ENCODE results near the gene BPIFB2. TPM values are rescaled to one million over a fixed set of nuclear protein-coding genes. Genes with fewer than 3 reads are reported as not detected.
"Not testable (repeated sequence)": the region's sequence is repeated elsewhere in the genome, so short reads cannot be mapped to it uniquely, and the experiment has no call there.

The BPIFB2 gene
- total RNA-seq, 2 experiments from 2014 or later, result not detected

DNA sequence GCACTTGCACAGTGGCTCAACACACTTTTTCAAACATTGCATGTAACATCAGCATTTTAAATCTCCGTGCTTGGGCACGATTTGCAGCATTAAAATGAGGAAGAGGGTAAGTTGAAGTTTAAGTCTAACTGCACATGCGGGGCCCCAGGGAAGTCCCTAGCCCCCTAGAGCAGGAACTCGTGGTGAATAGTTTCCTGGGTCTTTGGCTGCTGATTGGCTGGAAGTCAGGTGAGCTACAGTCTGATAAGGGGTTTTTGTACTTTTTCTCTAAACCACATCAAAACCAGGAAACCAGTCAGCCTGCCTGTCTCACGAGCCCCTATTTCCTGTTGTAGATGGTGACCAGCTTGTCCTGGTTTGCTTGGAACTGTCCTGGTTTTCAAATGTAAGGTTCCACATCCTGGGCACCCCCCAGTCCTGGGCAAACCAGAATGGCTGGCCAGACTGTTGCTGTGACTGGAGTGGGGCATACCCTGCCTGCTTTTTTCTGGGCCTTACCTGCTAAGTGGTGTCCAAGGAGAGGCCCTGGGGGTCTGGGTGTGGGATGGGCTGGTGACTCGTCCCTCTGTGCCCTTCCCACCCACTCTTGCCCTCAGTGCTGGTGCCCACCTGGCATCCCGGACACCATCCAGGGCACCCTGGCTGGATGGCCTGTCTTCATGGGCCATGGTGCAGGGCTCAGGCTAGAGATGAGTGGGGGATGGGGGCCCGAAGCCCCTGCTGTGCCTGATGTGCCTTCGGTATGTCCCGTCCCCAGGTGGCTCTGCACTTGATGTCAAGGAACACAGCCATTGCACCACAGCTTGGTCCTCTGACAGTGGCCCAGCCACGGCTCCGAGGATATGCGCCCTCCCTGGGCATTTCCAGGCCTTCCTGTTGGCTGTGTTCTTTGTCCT lies 35.1 kb upstream of the BPIFB2 start:
- Mint-ChIP-seq H3K27me3 (no peaks in the 10 kb centered on the region), H3K9me3 (peaks cover 16% of the 10 kb centered on the region), H3K36me3 (peaks cover 8% of the 10 kb centered on the region), H3K27ac (no peak overlapping the region), H3K4me3 (no peak overlapping the region), H3K4me1 (ENCODE audit: low read depth) (peaks cover 73% of the 10 kb centered on the region)
- intact Hi-C loops (cut with micrococcal nuclease), result loop anchor here (1.0 to 2.0 kb wide), 3 partner anchors 22 to 32 kb away; partner anchors contain the start of gene SUN5
- POLR2A ChIA-PET, result interaction anchor here (1.9 kb wide), 1 partner anchor 27 kb away, joined by 5 read pairs; no protein-coding TSS in a partner anchor
- CTCF ChIA-PET, result interaction anchor here (1.1 to 2.9 kb wide), 3 partner anchors 27 to 70 kb away, joined by 3 to 9 read pairs (median 7); partner anchors contain the start of gene SUN5
- peak; percentile 91 for DNase-seq

DNA sequence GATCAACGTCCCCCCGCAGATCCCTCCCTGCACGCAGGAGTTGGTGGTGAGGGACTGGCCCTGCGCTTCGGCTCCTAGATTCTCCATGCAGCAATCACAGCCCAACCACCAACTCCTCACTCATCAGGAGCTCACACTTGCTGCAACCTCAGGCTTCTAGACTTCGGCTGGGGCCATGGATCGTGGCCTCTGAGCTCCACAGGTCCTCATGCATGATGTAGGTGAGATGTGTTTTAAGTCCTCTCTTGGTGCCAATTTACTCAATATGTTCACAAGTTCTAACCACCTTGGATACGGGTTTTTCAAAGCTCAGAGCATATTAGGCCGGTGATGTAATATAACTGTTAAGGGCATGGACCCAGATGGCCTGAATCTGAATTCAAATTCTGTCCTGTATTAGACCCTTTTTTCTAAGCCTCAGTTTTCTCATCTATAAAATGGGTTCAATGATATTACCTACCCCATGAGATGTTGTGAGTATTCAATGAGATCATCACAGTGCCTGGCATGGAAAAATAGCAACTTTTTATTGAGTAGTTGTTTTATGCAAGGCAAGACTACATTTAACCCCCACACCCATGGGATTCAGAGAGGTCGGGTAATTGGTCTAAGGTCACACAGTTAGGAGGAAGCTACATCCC lies 34.3 kb upstream of the BPIFB2 start:
- peak; percentile 18 for DNase-seq
- Mint-ChIP-seq H3K4me3 (no peak overlapping the region), H3K27ac (no peak overlapping the region), H3K36me3 (peaks cover 8% of the 10 kb centered on the region), H3K27me3 (no peaks in the 10 kb centered on the region), H3K9me3 (peaks cover 16% of the 10 kb centered on the region), H3K4me1 (ENCODE audit: low read depth) (peaks cover 71% of the 10 kb centered on the region)
- intact Hi-C loops (cut with micrococcal nuclease), result loop anchor here (2.0 kb wide), 2 partner anchors 22 to 32 kb away; partner anchors contain the start of gene SUN5
- ChIA-PET POLR2A (no interaction called here), CTCF (interaction anchor here (0.8 to 2.9 kb wide), 5 partner anchors 27 to 71 kb away, joined by 3 to 9 read pairs (median 5); partner anchors contain the start of gene SUN5)

DNA sequence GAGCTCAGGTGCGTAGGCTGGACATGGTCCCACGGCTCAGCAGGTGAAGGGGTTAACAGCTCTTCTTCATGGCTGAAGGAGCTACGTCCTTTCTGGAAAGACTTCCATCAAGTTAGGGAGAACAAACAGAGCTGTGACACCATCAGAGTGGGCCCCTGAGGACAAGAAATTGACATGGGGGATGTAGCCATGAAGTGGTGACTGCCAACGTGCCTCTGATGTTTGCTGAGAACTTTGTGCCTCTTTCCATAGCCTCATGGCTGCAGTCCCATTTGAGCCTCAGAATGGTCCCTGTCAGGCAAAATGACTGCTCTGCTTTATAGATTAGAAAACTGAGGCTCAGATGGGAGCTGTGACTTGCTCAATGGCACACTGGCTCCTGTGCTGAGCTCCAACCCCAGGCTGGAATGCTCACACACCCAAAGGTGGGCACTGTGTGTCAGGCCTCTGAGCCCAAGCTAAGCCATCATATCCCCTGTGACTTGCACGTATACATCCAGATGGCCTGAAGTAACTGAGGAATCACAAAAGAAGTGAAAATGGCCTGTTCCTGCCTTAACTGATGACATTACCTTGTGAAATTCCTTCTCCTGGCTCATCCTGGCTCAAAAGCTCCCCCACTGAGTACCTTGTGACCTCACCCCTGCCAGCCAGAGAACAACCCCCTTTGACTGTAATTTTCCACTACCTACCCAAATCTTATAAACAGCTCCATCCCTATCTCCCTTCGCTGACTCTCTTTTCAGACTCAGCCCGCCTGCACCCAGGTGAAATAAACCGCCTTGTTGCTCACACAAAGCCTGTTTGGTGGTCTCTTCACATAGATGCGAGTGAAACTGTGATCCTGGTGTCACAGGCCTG lies 33.1 kb upstream of the BPIFB2 start:
- POLR2A ChIA-PET; intact Hi-C loops (cut with micrococcal nuclease); H3K36me3 Mint-ChIP-seq; H3K27ac Mint-ChIP-seq; H3K4me3 Mint-ChIP-seq; H3K27me3 Mint-ChIP-seq: not testable (repeated sequence)
- DNase-seq, result peak; percentile 6
- H3K9me3 Mint-ChIP-seq, result peaks cover 16% of the 10 kb centered on the region
- H3K4me1 Mint-ChIP-seq (ENCODE audit: low read depth), result peaks cover 59% of the 10 kb centered on the region
- CTCF ChIA-PET, result interaction anchor here (0.8 to 1.8 kb wide), 3 partner anchors 28 to 30 kb away, joined by 3 to 6 read pairs (median 5); partner anchors contain the start of gene SUN5

DNA sequence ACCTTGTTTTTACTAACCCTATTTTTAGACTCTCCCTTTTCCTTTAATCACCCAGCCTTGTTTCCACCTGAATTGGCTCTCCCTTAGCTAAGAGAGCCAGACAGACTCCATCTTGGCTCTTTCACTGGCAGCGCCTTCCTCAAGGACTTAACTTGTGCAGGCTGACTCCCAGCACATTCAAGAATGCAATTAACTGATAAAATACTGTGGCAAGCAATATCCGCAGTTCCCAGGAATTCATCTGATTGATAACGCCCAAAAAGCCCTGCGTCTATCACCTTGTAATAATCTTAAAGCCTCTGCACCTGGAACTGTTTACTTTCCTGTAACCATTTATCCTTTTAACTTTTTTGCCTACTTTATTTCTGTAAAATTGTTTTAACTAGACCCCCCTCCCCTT lies 32.4 kb upstream of the BPIFB2 start:
- H3K36me3 Mint-ChIP-seq; DNase-seq; H3K4me3 Mint-ChIP-seq; H3K27ac Mint-ChIP-seq; CTCF ChIA-PET; intact Hi-C loops (cut with micrococcal nuclease); H3K27me3 Mint-ChIP-seq; POLR2A ChIA-PET: not testable (repeated sequence)
- Mint-ChIP-seq H3K4me1 (ENCODE audit: low read depth) (peaks cover 52% of the 10 kb centered on the region), H3K9me3 (peaks cover 16% of the 10 kb centered on the region)

DNA sequence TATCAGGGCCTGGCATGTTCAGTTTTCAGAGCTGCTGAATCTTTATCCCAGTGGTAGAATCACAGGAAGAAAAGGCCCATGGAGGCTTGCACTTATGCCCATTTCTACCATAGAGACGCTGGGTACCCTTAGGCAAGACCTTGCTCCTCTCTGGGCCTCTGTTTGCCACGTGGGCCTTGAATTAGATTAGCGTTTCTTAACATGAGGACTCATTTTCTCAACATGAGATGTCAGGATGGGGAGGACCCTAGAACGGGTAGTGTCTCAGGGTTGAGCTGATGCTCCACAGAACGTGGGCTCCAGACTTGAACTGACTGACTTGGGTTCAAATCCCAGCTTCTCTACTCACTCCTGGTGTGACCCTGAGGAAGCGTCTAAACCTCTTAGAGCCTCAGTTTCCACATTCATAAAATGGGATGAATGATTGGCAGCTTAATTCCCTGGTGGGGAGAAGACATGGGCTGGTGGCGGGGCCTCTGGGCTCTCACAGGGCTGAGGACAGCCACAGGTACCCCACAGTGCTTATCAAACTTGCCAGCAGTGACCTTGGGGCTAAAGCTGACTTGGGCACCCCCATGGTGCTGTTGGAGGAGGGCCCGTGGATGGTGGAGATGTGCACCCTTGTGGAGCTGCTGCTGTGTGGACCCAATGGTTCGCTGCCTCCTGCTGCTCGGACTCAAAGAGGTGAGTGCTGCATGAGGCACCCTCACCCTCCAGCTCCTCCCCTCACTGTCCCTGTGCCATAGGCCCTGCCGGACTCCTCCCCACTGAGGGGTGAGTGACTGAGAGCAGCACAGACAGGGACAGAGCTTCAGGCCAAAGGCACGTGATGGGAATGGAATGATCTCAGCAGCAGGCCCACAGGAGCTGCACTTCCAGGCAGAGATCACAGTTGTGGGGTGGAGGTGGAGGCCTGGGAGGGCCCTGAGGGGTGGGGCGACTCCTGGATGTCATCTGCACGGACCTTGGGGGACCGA lies 31.5 kb upstream of the BPIFB2 start:
- CTCF ChIA-PET, result interaction anchor here (0.9 to 1.2 kb wide), 3 partner anchors 22 to 54 kb away, joined by 3 read pairs; no protein-coding TSS in a partner anchor
- intact Hi-C loops (cut with micrococcal nuclease), result no loop called here

DNA sequence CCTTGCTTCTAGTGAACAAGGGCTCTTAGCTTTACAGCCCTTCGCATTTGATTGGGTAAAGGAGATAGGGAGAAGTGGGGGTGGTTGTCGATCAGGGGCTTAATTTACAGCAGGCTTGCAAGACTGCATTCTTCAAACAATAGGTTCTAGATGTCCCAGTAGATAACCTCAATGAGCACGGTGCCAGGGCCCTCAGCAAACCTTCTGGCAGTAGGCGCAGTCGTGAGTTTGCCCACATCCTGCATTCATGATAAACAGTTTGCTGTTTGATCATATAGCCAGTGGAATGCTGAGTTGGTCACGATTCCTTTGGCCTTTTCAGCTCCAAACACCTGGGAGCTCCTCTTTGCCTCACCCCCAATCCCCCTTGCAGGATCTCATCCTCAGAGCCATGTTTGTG lies 30.8 kb upstream of the BPIFB2 start:
- peaks cover 42% of the 10 kb centered on the region for H3K4me1 Mint-ChIP-seq (ENCODE audit: low read depth)
- H3K27me3 Mint-ChIP-seq, result no peaks in the 10 kb centered on the region
- no peak overlapping the region for H3K4me3 Mint-ChIP-seq
- H3K9me3 Mint-ChIP-seq, result peaks cover 16% of the 10 kb centered on the region
- POLR2A ChIA-PET, result interaction anchor here (1.3 kb wide), 1 partner anchor 10 kb away, joined by 7 read pairs; no protein-coding TSS in a partner anchor
- intact Hi-C loops (cut with micrococcal nuclease), result no loop called here
- peaks cover 8% of the 10 kb centered on the region for H3K36me3 Mint-ChIP-seq
- DNase-seq, result peak; percentile 19
- CTCF ChIA-PET, result interaction anchor here (1.0 to 1.2 kb wide), 2 partner anchors 21 to 31 kb away, joined by 3 read pairs; no protein-coding TSS in a partner anchor
- peak overlapping the region; percentile 18 for H3K27ac Mint-ChIP-seq

More for the DNA sequence above, 31.5 kb upstream of the BPIFB2 start:
- Mint-ChIP-seq H3K27ac (peak overlapping the region; percentile 38), H3K27me3 (no peaks in the 10 kb centered on the region), H3K36me3 (peaks cover 8% of the 10 kb centered on the region), H3K4me3 (no peak overlapping the region), H3K9me3 (peaks cover 16% of the 10 kb centered on the region), H3K4me1 (ENCODE audit: low read depth) (peaks cover 43% of the 10 kb centered on the region)
- peak; percentile 7 for DNase-seq
- POLR2A ChIA-PET, result interaction anchor here (1.3 kb wide), 1 partner anchor 9 kb away, joined by 7 read pairs; no protein-coding TSS in a partner anchor

DNA sequence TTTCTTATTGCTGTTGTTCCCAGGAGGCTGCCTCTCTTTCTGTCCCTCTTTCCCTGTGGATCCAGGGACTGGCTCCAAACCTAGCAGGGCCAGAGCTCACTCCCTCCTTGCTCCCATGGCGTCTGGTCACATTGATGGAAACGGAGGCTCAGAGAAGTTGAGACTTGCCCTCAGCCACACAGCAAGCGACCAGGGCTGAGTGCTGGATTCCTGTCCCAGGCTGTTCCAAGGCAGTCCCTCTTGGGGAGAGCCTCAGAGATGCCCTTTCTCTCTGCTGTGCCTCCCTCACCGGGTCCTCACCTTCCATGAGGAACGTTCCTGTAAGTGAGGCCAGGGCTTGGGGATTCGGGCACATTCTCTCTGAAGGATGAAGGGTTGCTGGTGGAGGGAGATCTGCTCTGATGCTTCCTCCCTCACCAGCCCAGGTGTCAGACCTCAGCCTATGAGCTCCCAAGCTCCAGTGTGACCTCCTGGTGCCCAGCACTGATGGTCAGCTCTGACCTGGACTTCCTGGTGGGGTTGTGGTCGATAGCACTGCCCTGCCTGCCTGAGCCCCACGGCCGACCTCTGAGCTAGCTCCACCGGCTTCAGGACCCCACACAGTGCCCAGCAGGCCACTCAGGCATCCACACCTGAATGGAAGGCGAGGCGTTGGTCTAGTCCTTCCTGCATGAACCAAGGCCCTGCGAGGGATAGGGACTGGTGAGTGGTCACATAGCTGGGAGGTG lies 30.1 kb upstream of the BPIFB2 start:
- ChIA-PET CTCF (interaction anchor here (0.9 to 1.3 kb wide), 4 partner anchors 10 to 75 kb away, joined by 3 to 4 read pairs (median 3); no protein-coding TSS in a partner anchor), POLR2A (interaction anchor here (0.7 kb wide), 1 partner anchor 10 kb away, joined by 4 read pairs; no protein-coding TSS in a partner anchor)
- Mint-ChIP-seq H3K27me3 (no peaks in the 10 kb centered on the region), H3K9me3 (peaks cover 16% of the 10 kb centered on the region), H3K27ac (no peak overlapping the region), H3K36me3 (peaks cover 8% of the 10 kb centered on the region), H3K4me1 (ENCODE audit: low read depth) (peaks cover 43% of the 10 kb centered on the region), H3K4me3 (no peak overlapping the region)
- intact Hi-C loops (cut with micrococcal nuclease), result no loop called here
- DNase-seq, result peak; percentile 7

DNA sequence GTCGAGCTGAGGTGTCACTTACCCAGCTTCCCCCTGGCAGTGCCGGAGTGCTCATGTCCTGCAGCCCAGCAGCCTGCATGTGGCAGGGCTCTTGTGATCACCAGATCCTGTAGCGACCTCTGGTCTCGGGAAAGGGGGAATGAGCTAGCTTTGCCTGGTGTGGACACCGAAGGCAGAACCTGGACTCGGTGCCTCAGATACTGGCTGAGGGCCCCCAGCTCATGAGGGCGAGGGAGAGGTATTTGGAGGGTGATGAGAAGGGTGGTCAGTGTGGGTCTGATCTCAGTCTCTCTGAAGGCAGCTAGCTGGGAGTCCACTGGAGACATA lies 29.5 kb upstream of the BPIFB2 start:
- peak; percentile 6 for DNase-seq
- Mint-ChIP-seq H3K36me3 (peaks cover 8% of the 10 kb centered on the region), H3K27me3 (no peaks in the 10 kb centered on the region), H3K4me3 (no peak overlapping the region), H3K4me1 (ENCODE audit: low read depth) (peaks cover 38% of the 10 kb centered on the region), H3K9me3 (peaks cover 16% of the 10 kb centered on the region), H3K27ac (peak overlapping the region; percentile 42)
- POLR2A ChIA-PET, result interaction anchor here (0.7 kb wide), 1 partner anchor 10 kb away, joined by 4 read pairs; no protein-coding TSS in a partner anchor
- intact Hi-C loops (cut with micrococcal nuclease), result no loop called here
- CTCF ChIA-PET, result interaction anchor here (0.9 to 1.3 kb wide), 4 partner anchors 10 to 76 kb away, joined by 3 to 4 read pairs (median 3); no protein-coding TSS in a partner anchor

DNA sequence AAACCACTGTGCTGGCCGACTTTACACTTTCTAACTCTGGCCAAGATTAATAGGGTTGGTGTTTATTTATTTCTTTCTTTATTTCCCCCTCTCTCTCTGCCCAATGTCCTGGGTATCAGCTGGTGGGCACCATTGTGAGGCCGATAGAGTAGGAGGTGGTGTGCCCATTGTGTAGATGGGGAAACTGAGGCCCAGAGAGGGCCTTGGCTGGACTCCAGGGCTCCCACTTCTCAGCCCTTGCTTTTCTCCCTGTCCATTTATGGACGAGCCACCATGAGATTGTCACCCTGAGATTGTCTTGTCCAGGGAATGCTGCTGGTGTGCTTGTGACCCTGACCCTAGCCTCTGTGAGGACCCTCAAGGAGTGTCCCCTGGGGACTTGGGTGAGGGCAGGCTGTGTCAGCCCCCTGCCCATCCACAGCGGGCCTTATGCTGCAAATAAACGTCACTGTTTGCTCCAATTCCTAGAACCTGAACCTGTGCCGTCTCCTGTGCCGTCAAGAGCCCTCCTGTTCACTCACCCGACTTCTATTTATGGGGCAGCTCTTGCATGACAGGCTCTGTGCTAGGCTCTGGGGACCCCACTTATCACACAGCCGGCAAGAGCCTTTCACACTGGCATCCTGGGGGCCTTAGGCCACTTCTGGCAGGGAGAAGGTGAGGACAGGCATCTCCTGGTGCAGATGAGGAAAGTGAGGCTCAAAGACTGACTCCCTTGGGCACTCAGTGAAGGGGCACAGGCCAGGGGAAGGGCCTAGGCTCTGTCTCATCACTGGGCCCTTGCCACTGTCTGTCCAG lies 28.1 kb upstream of the BPIFB2 start:
- Mint-ChIP-seq H3K27me3 (no peaks in the 10 kb centered on the region), H3K9me3 (peaks cover 16% of the 10 kb centered on the region), H3K4me1 (ENCODE audit: low read depth) (peaks cover 24% of the 10 kb centered on the region), H3K36me3 (peaks cover 8% of the 10 kb centered on the region), H3K4me3 (no peak overlapping the region), H3K27ac (peak overlapping the region; percentile 23)
- CTCF ChIA-PET, result no interaction called here
- POLR2A ChIA-PET, result no interaction called here
- DNase-seq, result no peak
- intact Hi-C loops (cut with micrococcal nuclease), result no loop called here

Data from activated CD4-positive, alpha-beta memory T cell treated with anti-CD3 and anti-CD28 coated beads for 36 hours (primary cell).